ENCODE data around the gene CUX1.
A peak's percentile ranks its signal among the peaks of the same experiment; 100 is the strongest.

CUX1 gene

DNA sequence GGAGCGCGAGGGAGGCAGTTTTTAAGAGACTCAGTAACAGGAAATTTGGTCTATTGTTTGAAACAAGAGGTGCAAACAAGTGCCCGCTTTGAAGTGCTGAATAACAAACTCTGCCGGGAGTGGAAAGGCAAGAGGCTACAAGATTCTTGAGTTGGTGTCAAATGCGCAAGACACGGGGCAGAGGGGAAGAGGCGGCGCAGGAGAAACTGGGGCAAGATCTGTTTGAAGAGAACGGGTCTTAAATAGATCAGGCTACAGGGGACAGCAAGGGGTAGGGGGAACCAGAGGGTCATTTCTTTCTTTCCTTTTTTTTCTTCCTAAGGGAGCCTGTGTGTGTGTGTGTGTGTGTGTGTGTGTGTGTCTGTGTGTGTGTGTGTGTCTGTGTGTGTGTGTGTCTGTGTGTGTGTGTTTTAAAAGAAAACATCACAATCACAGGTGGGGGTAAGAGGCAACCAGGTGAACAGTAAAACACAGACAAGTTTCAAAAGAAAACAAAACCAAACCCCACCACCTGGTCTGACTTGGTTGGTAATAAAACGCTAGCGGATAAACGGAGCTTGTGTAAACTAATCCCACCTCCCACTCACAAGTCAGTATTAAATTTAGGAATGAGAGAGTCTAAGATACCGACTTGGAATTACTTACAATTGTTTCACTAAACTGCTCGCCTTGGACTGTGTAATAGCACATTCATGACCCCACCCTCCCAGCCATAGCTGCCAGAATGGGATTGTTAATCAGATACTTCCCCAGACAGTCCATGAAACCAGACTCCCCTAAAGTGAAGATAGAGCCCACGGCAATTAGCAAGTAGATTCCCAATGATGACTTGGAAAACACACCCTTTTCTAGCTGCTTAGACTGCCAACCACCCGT is 13.1 kb upstream of the CUX1 start:
- DNase-seq (ENCODE audit: low read depth, low spot score): peak; percentile 44
- Histone ChIP-seq H3K27me3 (ENCODE audit: insufficient read depth, insufficient read length) (peaks cover 77% of the 10 kb centered on the region), H3K4me1 (ENCODE audit: insufficient read depth, insufficient read length) (peaks cover 6% of the 10 kb centered on the region), H3K9ac (ENCODE audit: insufficient read length, low read depth) (no peak overlapping the region), H3K9me3 (ENCODE audit: insufficient read depth, low read length) (no peaks in the 10 kb centered on the region), H3K4me3 (ENCODE audit: insufficient read length, low read depth) (no peak overlapping the region), H3K36me3 (ENCODE audit: insufficient read depth, insufficient read length, low read length) (no peaks in the 10 kb centered on the region)
- TF ChIP-seq SUZ12 (IDR thresholded peaks at IDR 0.05; ENCODE audit: extremely low read depth, insufficient read depth, insufficient read length): no peak
- TF ChIP-seq ZNF274 (IDR thresholded peaks at IDR 0.05; ENCODE audit: low read depth, low read length): no peak
- no peak for TF ChIP-seq YY1 (IDR thresholded peaks at IDR 0.05; ENCODE audit: insufficient read depth, insufficient read length)

DNA sequence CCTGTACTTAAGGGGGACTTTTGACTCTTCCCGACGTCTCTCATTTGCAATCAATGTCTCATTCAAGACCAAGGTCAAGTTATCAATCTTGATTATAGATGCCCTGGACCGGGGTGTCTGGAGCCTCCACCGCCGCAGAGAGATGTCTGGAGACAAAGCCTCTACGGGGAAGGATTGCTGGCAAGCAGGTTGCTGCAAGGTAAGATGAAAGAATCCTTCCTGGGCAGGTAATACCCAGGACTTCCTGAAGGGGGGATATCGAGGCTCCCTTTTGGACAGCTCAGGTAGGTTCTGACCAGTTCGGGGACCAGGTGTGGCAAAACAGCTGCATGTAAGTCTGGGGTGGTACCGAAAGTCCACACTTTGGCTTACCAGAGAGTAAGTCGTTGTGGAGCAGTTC is 12.5 kb upstream of the CUX1 start:
- TF ChIP-seq SUZ12 (IDR thresholded peaks at IDR 0.05; ENCODE audit: extremely low read depth, insufficient read depth, insufficient read length): no peak
- TF ChIP-seq ZNF274 (IDR thresholded peaks at IDR 0.05; ENCODE audit: low read depth, low read length): no peak
- no peak for TF ChIP-seq YY1 (IDR thresholded peaks at IDR 0.05; ENCODE audit: insufficient read depth, insufficient read length)
- Histone ChIP-seq H3K4me3 (ENCODE audit: insufficient read length, low read depth) (no peak overlapping the region), H3K9ac (ENCODE audit: insufficient read length, low read depth) (no peak overlapping the region), H3K27me3 (ENCODE audit: insufficient read depth, insufficient read length) (peaks cover 71% of the 10 kb centered on the region), H3K4me1 (ENCODE audit: insufficient read depth, insufficient read length) (peaks cover 6% of the 10 kb centered on the region), H3K9me3 (ENCODE audit: insufficient read depth, low read length) (no peaks in the 10 kb centered on the region), H3K36me3 (ENCODE audit: insufficient read depth, insufficient read length, low read length) (no peaks in the 10 kb centered on the region)
- DNase-seq (ENCODE audit: low read depth, low spot score): no peak

DNA sequence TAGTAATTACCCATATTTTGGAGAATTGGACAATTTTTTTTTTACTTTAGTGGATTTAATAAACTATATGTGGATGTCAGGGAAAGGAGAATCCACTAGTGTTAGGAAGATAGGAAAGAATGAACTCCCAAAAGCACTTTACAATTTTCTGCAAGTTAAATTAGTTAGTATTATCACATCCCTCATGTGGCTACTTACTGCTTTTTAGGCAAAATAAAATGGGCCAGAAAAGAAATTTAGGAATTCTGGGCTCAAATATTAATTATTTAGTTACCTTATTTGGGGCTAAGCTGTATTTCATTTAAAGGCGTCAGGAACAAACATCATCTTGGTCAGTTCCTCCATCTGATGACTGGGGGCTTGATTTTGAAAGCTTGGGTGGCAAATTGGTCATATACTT is 4.8 kb upstream of the CUX1 start:
- TF ChIP-seq ZNF274 (IDR thresholded peaks at IDR 0.05; ENCODE audit: low read depth, low read length): no peak
- TF ChIP-seq SUZ12 (IDR thresholded peaks at IDR 0.05; ENCODE audit: extremely low read depth, insufficient read depth, insufficient read length): no peak
- TF ChIP-seq YY1 (IDR thresholded peaks at IDR 0.05; ENCODE audit: insufficient read depth, insufficient read length): no peak
- H3K36me3 ChIP-seq (ENCODE audit: insufficient read depth, insufficient read length, low read length): no peaks in the 10 kb centered on the region
- no peaks in the 10 kb centered on the region for H3K9me3 ChIP-seq (ENCODE audit: insufficient read depth, low read length)
- H3K27me3 ChIP-seq (ENCODE audit: insufficient read depth, insufficient read length): peaks cover 20% of the 10 kb centered on the region
- no peak overlapping the region for H3K9ac ChIP-seq (ENCODE audit: insufficient read length, low read depth)
- DNase-seq (ENCODE audit: low read depth, low spot score): no peak
- H3K4me3 ChIP-seq (ENCODE audit: insufficient read length, low read depth): no peak overlapping the region
- H3K4me1 ChIP-seq (ENCODE audit: insufficient read depth, insufficient read length): no peaks in the 10 kb centered on the region

DNA sequence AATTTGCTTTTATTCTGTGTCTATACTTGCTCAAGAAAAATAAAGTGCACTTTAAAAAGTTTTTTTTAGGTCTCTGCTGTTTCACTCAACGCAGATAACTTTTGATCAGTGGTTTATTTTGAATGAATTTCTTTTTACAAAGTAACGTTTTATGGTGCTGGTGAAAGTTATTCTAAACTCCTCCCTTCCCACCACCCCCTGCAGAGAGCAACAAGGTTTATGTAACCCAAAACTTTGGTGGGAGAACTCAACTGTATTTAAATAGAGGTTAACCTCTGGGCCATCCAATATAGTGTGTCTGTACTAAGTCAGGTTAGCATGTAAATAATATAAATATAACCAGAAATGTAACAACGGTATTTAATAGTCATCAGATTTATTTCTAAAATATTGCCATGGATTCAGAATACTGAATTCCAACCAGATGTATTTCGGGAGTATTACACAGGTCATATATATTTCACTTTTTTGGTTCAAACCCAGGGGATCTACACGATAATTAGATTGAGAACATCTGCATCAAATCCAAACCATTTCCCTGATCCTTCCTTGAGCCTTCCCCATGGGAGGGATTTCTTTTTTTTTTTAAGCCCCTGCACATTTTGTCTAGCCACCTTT is 3.9 kb upstream of the CUX1 start:
- no peak overlapping the region for H3K9ac ChIP-seq (ENCODE audit: insufficient read length, low read depth)
- no peak for DNase-seq (ENCODE audit: low read depth, low spot score)
- TF ChIP-seq SUZ12 (IDR thresholded peaks at IDR 0.05; ENCODE audit: extremely low read depth, insufficient read depth, insufficient read length) (no peak), YY1 (IDR thresholded peaks at IDR 0.05; ENCODE audit: insufficient read depth, insufficient read length) (no peak), ZNF274 (IDR thresholded peaks at IDR 0.05; ENCODE audit: low read depth, low read length) (no peak)

DNA sequence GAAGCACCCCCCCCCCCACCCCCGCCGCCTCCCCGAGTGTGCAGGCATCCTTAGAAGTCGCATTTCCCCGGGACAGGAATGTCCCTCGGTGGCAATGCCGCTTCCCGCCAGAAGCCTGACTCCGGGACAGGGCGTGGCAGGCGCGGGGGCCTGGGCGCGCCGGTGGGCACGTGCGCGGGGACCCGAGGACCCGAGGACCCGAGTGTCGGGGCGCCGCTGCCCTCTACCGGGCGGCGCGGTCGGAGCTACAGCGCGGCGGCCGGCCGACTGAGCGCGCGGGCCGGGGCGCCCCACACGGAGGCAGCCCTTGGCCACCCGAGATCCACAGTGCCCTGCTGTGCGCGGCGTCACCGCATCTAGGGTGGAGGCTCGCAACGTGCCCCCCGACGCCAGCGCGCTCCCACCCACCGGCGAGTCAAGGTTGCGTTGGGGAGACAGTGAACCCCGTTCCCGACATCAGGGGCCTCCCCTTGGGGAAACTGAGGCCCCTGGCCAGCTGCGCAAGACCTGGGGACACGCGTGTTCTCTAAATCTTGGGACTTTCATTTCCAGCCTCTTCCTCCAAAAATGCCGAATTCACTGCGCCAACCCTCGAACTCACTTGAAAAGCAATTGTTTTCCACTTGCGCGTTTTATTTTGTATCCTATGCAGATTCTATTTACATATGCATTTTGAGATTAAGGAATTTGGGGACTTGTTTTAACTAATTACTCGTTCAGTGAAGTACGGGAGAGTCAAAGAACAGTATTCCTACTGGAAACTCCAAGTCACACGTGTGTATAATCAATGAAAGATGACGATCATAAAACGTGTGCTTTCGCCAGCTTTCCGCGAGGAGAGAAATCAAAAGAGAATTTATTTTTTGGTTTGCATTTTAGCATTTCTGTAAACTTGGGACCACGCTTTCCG is 3.1 kb upstream of the CUX1 start:
- Histone ChIP-seq H3K9ac (ENCODE audit: insufficient read length, low read depth) (peak overlapping the region; percentile 74), H3K27me3 (ENCODE audit: insufficient read depth, insufficient read length) (peaks cover 28% of the 10 kb centered on the region), H3K36me3 (ENCODE audit: insufficient read depth, insufficient read length, low read length) (peaks cover 2% of the 10 kb centered on the region), H3K9me3 (ENCODE audit: insufficient read depth, low read length) (no peaks in the 10 kb centered on the region), H3K4me3 (ENCODE audit: insufficient read length, low read depth) (peak overlapping the region; percentile 42), H3K4me1 (ENCODE audit: insufficient read depth, insufficient read length) (no peaks in the 10 kb centered on the region)
- TF ChIP-seq YY1 (IDR thresholded peaks at IDR 0.05; ENCODE audit: insufficient read depth, insufficient read length) (no peak), ZNF274 (IDR thresholded peaks at IDR 0.05; ENCODE audit: low read depth, low read length) (no peak), SUZ12 (IDR thresholded peaks at IDR 0.05; ENCODE audit: extremely low read depth, insufficient read depth, insufficient read length) (no peak)
- no peak for DNase-seq (ENCODE audit: low read depth, low spot score)

More for the DNA sequence above, 3.9 kb upstream of the CUX1 start:
- H3K36me3 ChIP-seq (ENCODE audit: insufficient read depth, insufficient read length, low read length): no peaks in the 10 kb centered on the region
- peaks cover 28% of the 10 kb centered on the region for H3K27me3 ChIP-seq (ENCODE audit: insufficient read depth, insufficient read length)
- H3K4me1 ChIP-seq (ENCODE audit: insufficient read depth, insufficient read length): no peaks in the 10 kb centered on the region
- H3K4me3 ChIP-seq (ENCODE audit: insufficient read length, low read depth): no peak overlapping the region
- H3K9me3 ChIP-seq (ENCODE audit: insufficient read depth, low read length): no peaks in the 10 kb centered on the region

DNA sequence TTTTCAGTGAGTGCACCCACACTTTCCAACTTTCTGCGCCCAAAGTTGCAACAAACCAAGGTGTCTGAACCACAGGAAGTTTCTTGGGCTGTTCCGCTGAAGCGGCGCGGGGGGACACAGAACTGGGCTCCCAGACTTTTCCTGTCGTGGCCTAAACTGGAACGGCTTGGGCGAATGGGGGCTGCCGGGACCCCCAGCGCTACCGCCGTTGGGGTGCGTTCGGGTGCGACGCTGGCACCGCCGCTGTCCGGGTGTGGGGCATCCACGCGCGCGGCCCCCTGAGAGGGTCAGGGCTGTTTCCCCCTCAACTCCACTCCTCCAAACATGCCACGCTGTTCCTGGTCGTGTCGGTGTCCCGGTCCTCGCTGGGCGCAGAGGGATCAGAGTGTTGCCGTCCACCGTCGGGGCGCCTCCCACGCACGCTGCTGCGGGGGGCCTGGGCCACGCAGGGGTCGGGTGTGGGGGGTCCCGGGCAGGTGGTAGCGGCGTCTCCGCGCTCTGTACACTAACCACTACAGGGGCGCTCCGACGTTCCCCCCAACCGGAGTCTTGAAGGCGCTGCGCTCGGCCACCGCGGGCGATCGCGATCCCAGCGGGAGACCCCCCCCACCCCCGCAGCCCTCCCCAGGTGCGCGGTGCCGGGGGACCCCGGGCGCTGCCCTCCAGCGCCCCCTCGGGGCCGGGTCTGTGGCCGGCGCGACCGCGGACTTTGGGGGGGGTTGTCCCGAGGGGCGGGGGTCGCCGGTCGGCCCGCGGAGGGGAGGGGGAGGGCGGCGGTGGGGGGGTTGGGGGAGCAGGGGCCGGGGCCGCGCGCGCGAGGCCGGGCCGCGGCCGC is 2.2 kb upstream of the CUX1 start:
- no peak for DNase-seq (ENCODE audit: low read depth, low spot score)
- no peaks in the 10 kb centered on the region for H3K9me3 ChIP-seq (ENCODE audit: insufficient read depth, low read length)
- peak overlapping the region; percentile 74 for H3K9ac ChIP-seq (ENCODE audit: insufficient read length, low read depth)
- TF ChIP-seq SUZ12 (IDR thresholded peaks at IDR 0.05; ENCODE audit: extremely low read depth, insufficient read depth, insufficient read length) (no peak), YY1 (IDR thresholded peaks at IDR 0.05; ENCODE audit: insufficient read depth, insufficient read length) (no peak), ZNF274 (IDR thresholded peaks at IDR 0.05; ENCODE audit: low read depth, low read length) (no peak)
- H3K36me3 ChIP-seq (ENCODE audit: insufficient read depth, insufficient read length, low read length): peaks cover 6% of the 10 kb centered on the region
- peak overlapping the region; percentile 42 for H3K4me3 ChIP-seq (ENCODE audit: insufficient read length, low read depth)
- peaks cover 28% of the 10 kb centered on the region for H3K27me3 ChIP-seq (ENCODE audit: insufficient read depth, insufficient read length)
- no peaks in the 10 kb centered on the region for H3K4me1 ChIP-seq (ENCODE audit: insufficient read depth, insufficient read length)

Data from NT2/D1 (cell line).